ENCODE measurements around the gene ANKH. TPM values are rescaled to one million over a fixed set of nuclear protein-coding genes. Genes with fewer than 3 reads are reported as not detected.

Gene ANKH
- total RNA-seq, 1 experiment from 2014 or later = 16.9 TPM

GRCh38 chr5:14765587-14765986, 106.0 kb downstream of the ANKH start (continued):
- TF ChIP-seq RORB (CRISPR knock-in tag; IDR thresholded peaks at IDR 0.05) (no peak), ATF2 (CRISPR knock-in tag; IDR thresholded peaks at IDR 0.05; ENCODE audit: borderline replicate concordance, low read depth) (no peak), NR3C1 (CRISPR knock-in tag; conservative IDR thresholded peaks at IDR 0.05; ENCODE audit: low read depth) (no peak), NFATC4 (CRISPR knock-in tag; IDR thresholded peaks at IDR 0.05) (no peak), MXD4 (CRISPR knock-in tag; IDR thresholded peaks at IDR 0.05; ENCODE audit: borderline replicate concordance) (no peak), ZBTB21 (CRISPR knock-in tag; IDR thresholded peaks at IDR 0.05; ENCODE audit: borderline replicate concordance) (no peak), ATF1 (CRISPR knock-in tag; IDR thresholded peaks at IDR 0.05) (no peak)

- TF ChIP-seq MLX (CRISPR knock-in tag; IDR thresholded peaks at IDR 0.05) = no peak
- TF ChIP-seq, protein P1, sequence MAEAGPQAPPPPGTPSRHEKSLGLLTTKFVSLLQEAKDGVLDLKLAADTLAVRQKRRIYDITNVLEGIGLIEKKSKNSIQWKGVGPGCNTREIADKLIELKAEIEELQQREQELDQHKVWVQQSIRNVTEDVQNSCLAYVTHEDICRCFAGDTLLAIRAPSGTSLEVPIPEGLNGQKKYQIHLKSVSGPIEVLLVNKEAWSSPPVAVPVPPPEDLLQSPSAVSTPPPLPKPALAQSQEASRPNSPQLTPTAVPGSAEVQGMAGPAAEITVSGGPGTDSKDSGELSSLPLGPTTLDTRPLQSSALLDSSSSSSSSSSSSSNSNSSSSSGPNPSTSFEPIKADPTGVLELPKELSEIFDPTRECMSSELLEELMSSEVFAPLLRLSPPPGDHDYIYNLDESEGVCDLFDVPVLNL (CRISPR knock-in tag; IDR thresholded peaks at IDR 0.05; ENCODE audit: borderline replicate concordance, low read depth) = no peak
- TF ChIP-seq ZNF671 (CRISPR knock-in tag; IDR thresholded peaks at IDR 0.05) = no peak
- TF ChIP-seq CREB1 (CRISPR knock-in tag; IDR thresholded peaks at IDR 0.05) = no peak
- TF ChIP-seq ZNF219 (CRISPR knock-in tag; IDR thresholded peaks at IDR 0.05; ENCODE audit: borderline replicate concordance) = no peak
- TF ChIP-seq ZNF263 (CRISPR knock-in tag; IDR thresholded peaks at IDR 0.05; ENCODE audit: low read depth) = no peak
- no peak for TF ChIP-seq ZBTB21 (CRISPR knock-in tag; IDR thresholded peaks at IDR 0.05; ENCODE audit: borderline replicate concordance)
- TF ChIP-seq CDX4 (CRISPR knock-in tag; IDR thresholded peaks at IDR 0.05; ENCODE audit: borderline replicate concordance) = no peak
- TF ChIP-seq, protein P2, sequence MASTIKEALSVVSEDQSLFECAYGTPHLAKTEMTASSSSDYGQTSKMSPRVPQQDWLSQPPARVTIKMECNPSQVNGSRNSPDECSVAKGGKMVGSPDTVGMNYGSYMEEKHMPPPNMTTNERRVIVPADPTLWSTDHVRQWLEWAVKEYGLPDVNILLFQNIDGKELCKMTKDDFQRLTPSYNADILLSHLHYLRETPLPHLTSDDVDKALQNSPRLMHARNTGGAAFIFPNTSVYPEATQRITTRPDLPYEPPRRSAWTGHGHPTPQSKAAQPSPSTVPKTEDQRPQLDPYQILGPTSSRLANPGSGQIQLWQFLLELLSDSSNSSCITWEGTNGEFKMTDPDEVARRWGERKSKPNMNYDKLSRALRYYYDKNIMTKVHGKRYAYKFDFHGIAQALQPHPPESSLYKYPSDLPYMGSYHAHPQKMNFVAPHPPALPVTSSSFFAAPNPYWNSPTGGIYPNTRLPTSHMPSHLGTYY (CRISPR knock-in tag; IDR thresholded peaks at IDR 0.05) = no peak
- no peak for TF ChIP-seq GABPB1 (CRISPR knock-in tag; IDR thresholded peaks at IDR 0.05)
- no peak for TF ChIP-seq NFATC4 (CRISPR knock-in tag; IDR thresholded peaks at IDR 0.05)
- no peak for TF ChIP-seq IRF2 (CRISPR knock-in tag; IDR thresholded peaks at IDR 0.05; ENCODE audit: borderline replicate concordance, low read depth)
- TF ChIP-seq JAZF1 (CRISPR knock-in tag; IDR thresholded peaks at IDR 0.05) = no peak
- TF ChIP-seq FOXJ3 (CRISPR knock-in tag; IDR thresholded peaks at IDR 0.05; ENCODE audit: borderline replicate concordance) = no peak
- TF ChIP-seq, protein P3, sequence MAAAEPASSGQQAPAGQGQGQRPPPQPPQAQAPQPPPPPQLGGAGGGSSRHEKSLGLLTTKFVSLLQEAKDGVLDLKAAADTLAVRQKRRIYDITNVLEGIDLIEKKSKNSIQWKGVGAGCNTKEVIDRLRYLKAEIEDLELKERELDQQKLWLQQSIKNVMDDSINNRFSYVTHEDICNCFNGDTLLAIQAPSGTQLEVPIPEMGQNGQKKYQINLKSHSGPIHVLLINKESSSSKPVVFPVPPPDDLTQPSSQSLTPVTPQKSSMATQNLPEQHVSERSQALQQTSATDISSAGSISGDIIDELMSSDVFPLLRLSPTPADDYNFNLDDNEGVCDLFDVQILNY (CRISPR knock-in tag; IDR thresholded peaks at IDR 0.05) = no peak
- TF ChIP-seq NFE2L1 (CRISPR knock-in tag; IDR thresholded peaks at IDR 0.05) = no peak
- TF ChIP-seq TP53 (CRISPR knock-in tag; IDR thresholded peaks at IDR 0.05) = no peak
- TF ChIP-seq ATF1 (CRISPR knock-in tag; IDR thresholded peaks at IDR 0.05) = no peak
- POLR2A ChIA-PET = no interaction called here
- CTCF ChIA-PET = interaction anchor here (1.5 kb wide), 1 partner anchor 16 kb away, joined by 6 read pairs; no protein-coding TSS in a partner anchor
- Mint-ChIP-seq H3K9me3 (no peaks in the 10 kb centered on the region), H3K4me1 (no peaks in the 10 kb centered on the region), H3K27me3 (ENCODE audit: low read depth) (no peaks in the 10 kb centered on the region), H3K4me3 (no peak overlapping the region), H3K36me3 (no peaks in the 10 kb centered on the region), H3K27ac (no peak overlapping the region)
- DNase-seq (ENCODE audit: low spot score) (no peak), ATAC-seq (no peak)
Measured at GRCh38 chr5:14762549-14763216, 108.9 kb downstream of the ANKH start.
